Hindlimb muscle (tissue), 1 donor: Measurements from ENCODE around the gene PDE7B. TPM values are rescaled to one million over a fixed set of nuclear protein-coding genes. Genes with fewer than 3 reads are reported as not detected.

Experiments used
- DNase-seq: peaks from one replicate; pipeline ENCODE4 v3.0.0-alpha.2; 2013
- polyA plus RNA-seq: library from polyadenylated mRNA; unstranded; fragments of 120-200 nt; gene quantifications from one replicate; pipeline ENCODE4 v1.2.1, GENCODE V29; 2013; ENCODE audit not compliant: insufficient read length

Gene PDE7B
- polyA plus RNA-seq, 1 donor, result 7.1 TPM

GRCh38 chr6:135990855-135991464, 139.5 kb downstream of the PDE7B start:
- no peak for DNase-seq

- DNase-seq, result no peak
Measured at GRCh38 chr6:135992739-135993138, 141.2 kb downstream of the PDE7B start.

GRCh38 chr6:135993361-135993760, 141.9 kb downstream of the PDE7B start:
- no peak for DNase-seq

GRCh38 chr6:135994857-135995544, 143.5 kb downstream of the PDE7B start:
- no peak for DNase-seq

GRCh38 chr6:135995545-135995898, 144.0 kb downstream of the PDE7B start:
- DNase-seq, result no peak

GRCh38 chr6:135996668-135997067, 145.2 kb downstream of the PDE7B start:
- DNase-seq, result no peak

GRCh38 chr6:135999393-135999792, 147.9 kb downstream of the PDE7B start:
- no peak for DNase-seq

- DNase-seq, result no peak
Measured at GRCh38 chr6:136007345-136007744, 155.8 kb downstream of the PDE7B start.

GRCh38 chr6:136011475-136011874, 160.0 kb downstream of the PDE7B start:
- no peak for DNase-seq

- DNase-seq, result no peak
Measured at GRCh38 chr6:136012198-136012887, 160.8 kb downstream of the PDE7B start.

- DNase-seq, result no peak
Measured at GRCh38 chr6:136012943-136013342, 161.4 kb downstream of the PDE7B start.

- peak; percentile 58 for DNase-seq
Measured at GRCh38 chr6:136014454-136015437, 163.2 kb downstream of the PDE7B start.

GRCh38 chr6:136015531-136015930, 164.0 kb downstream of the PDE7B start:
- DNase-seq, result no peak

GRCh38 chr6:136016228-136017225, 165.0 kb downstream of the PDE7B start:
- DNase-seq, result no peak

GRCh38 chr6:136020691-136021090, 169.2 kb downstream of the PDE7B start:
- no peak for DNase-seq

GRCh38 chr6:136022224-136022874, 170.8 kb downstream of the PDE7B start:
- no peak for DNase-seq

- DNase-seq, result no peak
Measured at GRCh38 chr6:136024711-136025110, 173.2 kb downstream of the PDE7B start.

GRCh38 chr6:136025736-136026135, 174.2 kb downstream of the PDE7B start:
- DNase-seq, result no peak

- DNase-seq, result no peak
Measured at GRCh38 chr6:136030131-136030530, 178.6 kb downstream of the PDE7B start.

- DNase-seq, result no peak
Measured at GRCh38 chr6:136031982-136032381, 180.5 kb downstream of the PDE7B start.

- DNase-seq, result no peak
Measured at GRCh38 chr6:136033416-136033815, 181.9 kb downstream of the PDE7B start.
